NCI-H524 (cell line): ENCODE data around the gene TFAP2A.

Experiments
- DNase-seq, 2 experiments: peaks; one replicate each; lab custom pipeline; 2025; lab: John Stamatoyannopoulos, UW

The TFAP2A gene

GRCh38 chr6:10382728-10383330, 32.0 kb downstream of the TFAP2A start:
- DNase-seq, result no peak

- no peak for DNase-seq
These were observed 32.6 kb downstream of the TFAP2A start for GRCh38 chr6:10382322-10382721.

GRCh38 chr6:10381830-10382208, 33.1 kb downstream of the TFAP2A start:
- no peak for DNase-seq

- peak in 1 of 2 experiments; percentile 61 for DNase-seq
These were observed 33.6 kb downstream of the TFAP2A start for GRCh38 chr6:10381133-10381829.

GRCh38 chr6:10375391-10375969, 39.4 kb downstream of the TFAP2A start:
- DNase-seq, result no peak

- DNase-seq, result no peak
These were observed 41.1 kb downstream of the TFAP2A start for GRCh38 chr6:10373642-10374359.

DNA sequence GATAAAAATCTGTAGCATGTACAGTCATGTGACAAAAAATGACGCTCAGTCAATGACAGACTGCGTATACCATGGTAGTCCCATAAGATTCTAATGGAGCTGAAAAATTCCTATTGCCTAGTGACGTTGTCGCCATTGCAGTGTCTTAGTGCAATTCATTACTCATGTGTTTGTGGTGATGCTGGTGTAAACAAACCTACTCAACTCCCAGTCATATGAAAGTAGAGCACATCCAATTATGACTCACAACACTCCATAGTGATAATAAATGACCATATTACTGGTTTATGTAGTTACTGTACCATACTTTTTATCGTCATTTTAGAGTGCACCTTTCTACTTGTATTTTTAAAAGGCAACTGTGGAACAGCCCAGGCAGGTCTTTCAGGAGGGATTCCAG, 45.0 kb downstream of the TFAP2A start:
- no peak for DNase-seq

DNA sequence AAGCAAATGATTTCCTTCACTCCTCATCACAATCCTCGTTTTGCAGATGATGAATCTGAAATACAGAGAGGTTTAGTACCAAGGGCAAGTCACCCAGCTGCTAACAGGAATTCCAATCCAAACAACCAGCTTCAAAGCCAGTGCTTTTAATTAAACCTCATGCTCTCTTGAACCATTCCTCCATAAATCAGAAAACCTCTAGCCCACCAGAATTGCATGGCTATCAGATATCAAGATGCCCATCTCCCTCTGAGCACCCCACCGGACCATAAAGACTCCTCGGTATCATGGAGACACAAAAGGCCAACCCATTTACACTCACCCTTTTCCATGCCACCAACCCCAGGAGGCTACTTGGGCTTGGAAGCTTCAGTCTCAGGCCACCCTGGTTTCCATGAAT, 46.0 kb downstream of the TFAP2A start:
- DNase-seq, result no peak

DNA sequence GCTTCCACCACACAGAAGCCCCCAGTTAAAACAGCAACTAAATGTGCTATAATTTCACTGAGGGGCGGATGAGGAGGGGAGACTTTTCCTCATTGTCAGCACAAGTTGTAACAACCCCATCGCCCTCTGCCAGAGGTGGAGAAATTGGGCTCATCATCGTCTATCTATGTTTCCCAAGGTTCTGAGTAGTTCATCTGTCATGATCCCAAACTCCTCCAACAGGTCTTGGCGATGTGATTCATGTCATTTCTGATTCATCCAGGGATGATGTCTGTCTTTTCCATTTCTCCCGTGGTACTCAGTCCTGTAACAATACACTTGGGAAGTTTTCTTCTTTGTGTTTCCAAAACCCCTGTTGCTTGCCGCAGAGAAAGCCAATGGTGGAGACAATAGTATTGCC, 51.0 kb downstream of the TFAP2A start:
- DNase-seq, result no peak

GRCh38 chr6:10362300-10362699, 52.6 kb downstream of the TFAP2A start:
- DNase-seq, result no peak

DNA sequence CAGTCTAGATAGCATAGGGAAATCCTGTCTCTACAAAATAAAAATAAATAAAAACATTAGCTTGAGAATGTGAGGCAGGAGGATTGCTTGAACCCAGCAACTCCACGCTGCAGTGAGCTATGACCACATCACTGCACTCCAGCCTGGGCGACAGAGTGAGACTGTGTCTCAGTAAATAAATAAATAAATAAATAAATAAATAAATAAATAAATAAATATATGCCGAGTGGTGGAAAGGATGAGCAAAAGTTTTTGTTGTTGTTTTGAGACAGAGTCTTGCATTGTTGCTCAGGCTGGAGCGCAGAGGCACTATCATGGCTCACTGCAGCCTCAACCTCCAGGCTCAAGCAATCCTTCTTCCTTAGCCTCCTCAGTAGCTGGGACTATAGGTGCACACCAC, 53.4 kb downstream of the TFAP2A start:
- no peak for DNase-seq

DNA sequence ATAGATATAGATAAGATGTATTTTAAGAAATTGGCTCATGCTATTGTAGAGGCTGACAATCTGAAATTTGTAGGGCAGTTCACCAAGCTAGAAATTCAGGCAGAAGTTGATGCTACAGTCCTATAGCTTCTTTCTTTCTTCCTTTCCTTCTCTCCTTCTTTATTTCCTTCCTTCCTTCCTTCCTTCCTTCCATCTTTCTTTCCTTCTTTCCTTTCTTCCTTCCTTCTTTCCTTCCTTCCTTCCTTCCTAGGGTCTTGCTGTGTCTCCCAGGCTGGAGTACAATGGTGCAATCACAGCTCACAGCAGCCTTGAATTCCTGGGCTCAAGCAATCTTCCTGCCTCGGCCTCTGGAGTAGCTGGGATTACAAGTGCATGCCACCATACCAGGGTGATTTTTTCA, 55.3 kb downstream of the TFAP2A start:
- no peak for DNase-seq

DNA sequence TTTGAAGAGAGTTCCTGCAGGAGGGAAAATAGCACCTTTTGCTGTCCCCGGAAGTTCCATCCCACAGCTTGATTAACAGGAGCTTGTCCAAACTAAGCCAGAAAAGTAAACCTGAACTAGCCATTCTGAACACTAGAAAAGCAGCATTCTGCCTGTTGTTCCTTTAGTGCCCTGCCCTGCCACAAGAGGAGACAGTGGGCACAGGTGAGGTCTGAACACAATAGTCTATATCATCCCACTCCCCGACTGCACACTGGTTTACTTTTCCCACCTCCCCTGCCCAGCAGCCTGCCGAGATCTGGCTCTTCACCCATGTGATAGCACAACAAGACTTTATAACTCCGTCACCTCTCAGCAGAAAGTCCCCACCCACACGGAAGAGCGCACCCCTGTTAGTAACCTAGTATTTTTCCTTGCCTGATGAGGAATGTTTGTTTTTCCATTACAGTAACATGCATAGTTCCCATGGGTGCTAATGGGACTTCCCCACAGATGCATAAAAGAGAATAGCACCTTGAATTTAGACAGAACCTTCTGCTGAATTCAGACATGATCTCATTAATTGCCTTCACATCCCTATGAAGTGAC, 59.7 kb downstream of the TFAP2A start:
- DNase-seq, result no peak

- DNase-seq, result no peak
These were observed 63.1 kb downstream of the TFAP2A start for GRCh38 chr6:10351791-10352190.

DNA sequence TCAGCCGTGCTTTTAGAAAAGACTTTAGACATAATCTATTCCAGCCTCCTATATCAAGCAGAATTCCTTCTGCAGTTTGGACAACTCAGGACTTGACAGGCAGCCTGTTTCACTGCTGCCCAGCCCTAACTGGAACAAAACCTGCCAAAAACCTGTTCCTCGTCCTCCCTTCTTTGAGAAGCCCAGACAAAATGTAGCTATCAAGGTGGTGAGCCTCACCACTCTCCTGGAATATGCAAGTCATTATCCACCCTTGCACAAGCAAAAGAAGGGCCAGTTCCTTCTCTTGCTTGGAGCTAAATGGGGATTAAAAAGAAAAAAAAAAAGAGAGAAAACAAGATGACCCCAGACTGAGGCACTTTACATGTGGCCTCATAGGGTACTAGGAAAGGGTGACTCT, 64.2 kb downstream of the TFAP2A start:
- DNase-seq, result no peak

- DNase-seq, result no peak
These were observed 67.1 kb downstream of the TFAP2A start for GRCh38 chr6:10347561-10348327.
